Activated CD4-positive, alpha-beta memory T cell treated with anti-CD3 and anti-CD28 coated beads, Interleukin-2, amount 10 ng/mL, durations not matched to agents 7 days and 5 days (primary cell): ENCODE measurements around the gene BSG. TPM values are rescaled to one million over a fixed set of nuclear protein-coding genes. Genes with fewer than 3 reads are reported as not detected.

ENCODE experiments used
- CTCF ChIA-PET: fragments of 350-600 bp; sonication (Branson Sonifier 250); formaldehyde crosslinking; loops from one replicate; lab custom pipeline; 2021; ENCODE audit warnings: antibody characterized with exemption, inconsistent platforms; lab: Charles Lee
- POLR2A ChIA-PET: fragments of 350-600 bp; sonication (Branson Sonifier 250); formaldehyde crosslinking; loops from one replicate; lab custom pipeline; 2021; ENCODE audit warnings: antibody characterized with exemption; lab: Charles Lee
- DNase-seq: peaks from one replicate; pipeline ENCODE4 v3.0.0-alpha.2; 2020
- H3K27ac Mint-ChIP-seq: one replicate; pipeline ENCODE4 v1.8.0; 2021; ENCODE audit warnings: mild to moderate bottlenecking, mixed read lengths
- H3K27me3 Mint-ChIP-seq: one replicate; pipeline ENCODE4 v1.8.0; 2021; ENCODE audit warnings: mixed read lengths
- H3K36me3 Mint-ChIP-seq: one replicate; pipeline ENCODE4 v1.8.0; 2021; ENCODE audit warnings: low read depth, mixed read lengths
- H3K4me1 Mint-ChIP-seq: one replicate; pipeline ENCODE4 v1.8.0; 2021; ENCODE audit warnings: mixed read lengths
- H3K4me3 Mint-ChIP-seq: one replicate; pipeline ENCODE4 v1.8.0; 2021; ENCODE audit warnings: mild to moderate bottlenecking, mixed read lengths
- H3K9me3 Mint-ChIP-seq: one replicate; pipeline ENCODE4 v1.8.0; 2021; ENCODE audit warnings: mixed read lengths
- total RNA-seq, 2 experiments: library from RNA; stranded (reverse); gene quantifications; one replicate each; pipeline ENCODE4 v1.2.3, GENCODE V29; 2021

Gene BSG
- total RNA-seq: 100 to 1,000 TPM; 255 to 257 TPM

DNA sequence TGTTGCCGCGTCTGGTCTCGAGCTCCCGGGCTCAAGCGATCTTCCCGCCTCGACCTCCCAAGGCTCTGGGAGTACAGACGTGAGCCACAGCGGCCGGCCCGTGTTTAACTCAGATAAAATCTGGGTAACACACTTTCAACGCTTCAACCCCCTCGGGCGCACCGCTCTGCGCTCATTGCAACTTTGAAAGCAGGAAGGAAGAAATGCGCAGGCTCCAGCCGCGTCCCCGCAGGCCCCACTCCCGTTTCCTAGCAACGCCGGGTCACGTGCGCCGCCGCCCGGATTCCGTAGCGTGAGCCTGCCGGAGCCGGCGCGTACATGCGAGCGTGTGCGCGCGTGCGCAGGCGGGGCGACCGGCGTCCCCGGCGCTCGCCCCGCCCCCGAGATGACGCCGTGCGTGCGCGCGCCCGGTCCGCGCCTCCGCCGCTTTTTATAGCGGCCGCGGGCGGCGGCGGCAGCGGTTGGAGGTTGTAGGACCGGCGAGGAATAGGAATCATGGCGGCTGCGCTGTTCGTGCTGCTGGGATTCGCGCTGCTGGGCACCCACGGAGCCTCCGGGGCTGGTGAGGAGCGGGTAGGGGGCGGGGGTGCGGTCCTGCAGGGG lies at the start of gene BSG:
Gene BSG, plus strand, starts transcription at position 457 of the 603 bp plus-strand sequence. Its CDS starts 39 bp downstream, at position 496.
- H3K36me3 Mint-ChIP-seq: no peaks in the 10 kb centered on the region
- H3K4me3 Mint-ChIP-seq: peak within 1 kb of the TSS; percentile 84
- no peaks in the 10 kb centered on the region for H3K9me3 Mint-ChIP-seq
- CTCF ChIA-PET: interaction anchor here (0.9 to 2.3 kb wide), 3 partner anchors 42 to 66 kb away, joined by 3 to 7 read pairs (median 3); partner anchors contain the start of gene TPGS1
- peaks cover 47% of the 10 kb centered on the region for H3K4me1 Mint-ChIP-seq
- H3K27me3 Mint-ChIP-seq: no peaks in the 10 kb centered on the region
- peak within 1 kb of the TSS; percentile 96 for H3K27ac Mint-ChIP-seq
- DNase-seq: peak; percentile 99
- POLR2A ChIA-PET: interaction anchor here (0.7 to 2.2 kb wide), 12 partner anchors 12 to 226 kb away, joined by 3 to 12 read pairs (median 4); partner anchors contain the start of genes CDC34, GZMM, RNF126 and TPGS1

DNA sequence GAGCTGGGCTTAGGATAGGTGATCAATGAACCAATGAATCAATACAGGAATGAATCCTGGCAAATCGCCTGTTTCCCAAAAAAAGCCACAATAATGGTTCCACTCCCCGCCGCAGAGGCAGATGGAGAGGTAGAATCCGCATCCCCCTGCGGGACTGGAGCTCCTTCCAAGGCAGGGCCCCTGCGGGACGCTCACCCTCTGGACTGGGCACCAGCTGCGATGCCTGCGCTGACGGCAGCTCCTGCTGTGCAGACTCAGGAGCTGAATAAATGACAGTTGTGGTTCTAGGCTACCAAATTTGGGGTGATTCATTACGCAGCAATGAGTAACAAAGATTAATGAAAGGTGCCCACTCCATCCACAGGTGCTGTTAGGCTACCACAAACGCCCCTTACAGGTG lies 49.7 kb upstream of the BSG start:
- POLR2A ChIA-PET: interaction anchor here (1.2 to 3.0 kb wide), 3 partner anchors 8 to 12 kb away, joined by 3 to 22 read pairs (median 14); partner anchors contain the start of gene CDC34
- Mint-ChIP-seq H3K4me1 (peaks cover 6% of the 10 kb centered on the region), H3K27me3 (peaks cover 4% of the 10 kb centered on the region), H3K27ac (no peak overlapping the region), H3K9me3 (no peaks in the 10 kb centered on the region), H3K36me3 (no peaks in the 10 kb centered on the region), H3K4me3 (no peak overlapping the region)
- no peak for DNase-seq
- CTCF ChIA-PET: interaction anchor here (1.1 to 3.0 kb wide), 2 partner anchors 9 to 12 kb away, joined by 3 to 23 read pairs; partner anchors contain the start of gene CDC34

DNA sequence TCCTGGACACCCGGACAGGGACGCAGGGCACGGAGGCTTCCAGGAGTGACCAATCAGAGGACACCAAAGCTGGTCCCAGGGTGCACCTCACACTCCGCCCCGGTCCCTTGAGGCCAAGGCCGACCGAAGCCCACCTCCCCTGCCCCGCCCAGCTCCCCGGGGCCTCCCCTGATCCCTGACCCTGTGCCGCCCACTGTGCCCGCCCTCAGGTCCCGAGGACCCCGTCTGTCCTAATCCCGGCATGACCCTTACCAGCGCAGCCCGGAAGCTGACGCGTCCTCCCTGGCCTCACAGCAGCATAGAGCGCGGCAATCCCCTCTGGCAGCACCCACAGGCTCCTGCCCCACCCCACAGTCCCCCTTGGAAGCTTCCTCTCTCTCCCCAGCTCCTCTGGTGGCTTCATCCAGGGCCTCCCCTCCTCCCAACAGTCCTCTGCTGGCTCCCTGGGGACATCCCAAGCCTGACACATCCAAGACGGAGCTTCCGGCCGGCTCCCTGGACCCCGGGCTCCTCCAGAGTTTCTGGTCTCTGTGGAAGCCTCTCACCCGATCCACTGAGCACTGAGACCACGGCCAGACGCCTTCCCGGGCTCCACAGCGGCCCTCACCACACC lies 48.2 kb upstream of the BSG start:
- Mint-ChIP-seq H3K36me3 (no peaks in the 10 kb centered on the region), H3K4me1 (peaks cover 6% of the 10 kb centered on the region), H3K27me3 (peaks cover 4% of the 10 kb centered on the region), H3K4me3 (no peak overlapping the region), H3K9me3 (no peaks in the 10 kb centered on the region), H3K27ac (no peak overlapping the region)
- ChIA-PET POLR2A (interaction anchor here (1.4 kb wide), 1 partner anchor 18 kb away, joined by 3 read pairs; no protein-coding TSS in a partner anchor), CTCF (no interaction called here)
- no peak for DNase-seq

DNA sequence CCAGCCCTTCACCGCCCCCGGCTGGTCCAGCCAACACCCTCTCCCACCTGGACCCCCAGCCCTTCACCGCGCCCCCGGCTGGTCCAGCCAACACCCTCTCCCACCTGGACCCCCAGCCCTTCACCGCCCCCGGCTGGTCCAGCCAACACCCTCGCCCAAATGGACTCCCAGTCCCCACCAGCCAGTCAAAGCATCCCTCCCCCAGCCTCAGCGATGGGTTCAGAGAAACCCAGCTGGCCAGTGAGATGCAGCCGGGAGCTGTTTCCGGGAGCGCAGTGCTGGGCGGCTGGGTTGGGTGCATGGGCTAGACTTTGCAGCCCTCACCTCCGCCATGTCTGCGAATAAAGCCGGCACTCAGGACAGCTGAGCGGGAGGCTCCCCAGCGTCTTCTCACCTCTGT lies 47.4 kb upstream of the BSG start:
- DNase-seq: no peak
- H3K36me3 Mint-ChIP-seq: no peaks in the 10 kb centered on the region
- no peak overlapping the region for H3K27ac Mint-ChIP-seq
- H3K4me3 Mint-ChIP-seq: no peak overlapping the region
- peaks cover 4% of the 10 kb centered on the region for H3K27me3 Mint-ChIP-seq
- POLR2A ChIA-PET: interaction anchor here (1.4 kb wide), 2 partner anchors 14 to 19 kb away, joined by 3 read pairs; no protein-coding TSS in a partner anchor
- H3K4me1 Mint-ChIP-seq: peaks cover 6% of the 10 kb centered on the region
- CTCF ChIA-PET: no interaction called here
- no peaks in the 10 kb centered on the region for H3K9me3 Mint-ChIP-seq

DNA sequence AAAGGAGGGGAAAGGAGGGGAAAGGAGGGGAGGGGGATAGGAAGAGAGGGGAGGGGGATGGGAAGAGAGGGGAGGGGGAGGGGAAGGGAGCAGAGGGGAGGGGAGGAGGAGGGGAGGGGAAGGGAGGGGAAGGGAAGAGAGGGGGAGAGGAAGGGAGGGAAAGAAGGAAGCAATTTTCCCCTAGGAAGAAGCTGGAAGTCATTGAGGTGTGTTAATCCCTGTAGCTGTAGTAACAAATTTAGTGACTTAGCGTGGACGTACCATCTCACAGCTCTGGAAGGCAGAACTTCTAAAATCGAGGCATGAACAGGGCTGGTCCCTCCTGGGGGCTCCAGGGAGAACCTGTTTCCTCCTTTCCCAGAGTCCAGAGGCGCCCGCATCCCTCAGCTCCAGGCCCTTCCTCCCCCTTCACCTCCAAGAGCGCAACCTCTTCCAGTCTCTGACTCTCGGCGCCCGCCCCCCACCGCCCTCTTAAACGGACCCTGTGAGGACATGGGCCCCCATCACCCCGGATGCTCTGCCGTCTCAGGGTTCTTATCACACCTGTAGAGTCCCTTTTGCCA lies 46.5 kb upstream of the BSG start:
- Mint-ChIP-seq H3K36me3 (no peaks in the 10 kb centered on the region), H3K27me3 (peaks cover 4% of the 10 kb centered on the region), H3K4me3 (no peak overlapping the region), H3K4me1 (peaks cover 9% of the 10 kb centered on the region), H3K27ac (no peak overlapping the region), H3K9me3 (no peaks in the 10 kb centered on the region)
- POLR2A ChIA-PET: interaction anchor here (1.4 kb wide), 1 partner anchor 15 kb away, joined by 3 read pairs; no protein-coding TSS in a partner anchor
- no peak for DNase-seq
- CTCF ChIA-PET: interaction anchor here (0.8 to 1.2 kb wide), 3 partner anchors 15 to 206 kb away, joined by 3 read pairs; no protein-coding TSS in a partner anchor

GRCh38 chr19:530134-531008 lies 42.0 kb upstream of the BSG start:
- ChIA-PET POLR2A (interaction anchor here (0.6 to 4.7 kb wide), 5 partner anchors 8 to 41 kb away, joined by 3 to 46 read pairs (median 3); partner anchors contain the start of gene GZMM), CTCF (interaction anchor here (0.6 to 6.6 kb wide), 3 partner anchors 19 to 42 kb away, joined by 3 to 59 read pairs (median 25); partner anchors contain the start of genes BSG and TPGS1)
- peak overlapping the region; percentile 72 for H3K27ac Mint-ChIP-seq
- H3K27me3 Mint-ChIP-seq: peaks cover 4% of the 10 kb centered on the region
- H3K9me3 Mint-ChIP-seq: no peaks in the 10 kb centered on the region
- DNase-seq: no peak
- peak overlapping the region; percentile 78 for H3K4me3 Mint-ChIP-seq
- H3K36me3 Mint-ChIP-seq: no peaks in the 10 kb centered on the region
- peaks cover 21% of the 10 kb centered on the region for H3K4me1 Mint-ChIP-seq

DNA sequence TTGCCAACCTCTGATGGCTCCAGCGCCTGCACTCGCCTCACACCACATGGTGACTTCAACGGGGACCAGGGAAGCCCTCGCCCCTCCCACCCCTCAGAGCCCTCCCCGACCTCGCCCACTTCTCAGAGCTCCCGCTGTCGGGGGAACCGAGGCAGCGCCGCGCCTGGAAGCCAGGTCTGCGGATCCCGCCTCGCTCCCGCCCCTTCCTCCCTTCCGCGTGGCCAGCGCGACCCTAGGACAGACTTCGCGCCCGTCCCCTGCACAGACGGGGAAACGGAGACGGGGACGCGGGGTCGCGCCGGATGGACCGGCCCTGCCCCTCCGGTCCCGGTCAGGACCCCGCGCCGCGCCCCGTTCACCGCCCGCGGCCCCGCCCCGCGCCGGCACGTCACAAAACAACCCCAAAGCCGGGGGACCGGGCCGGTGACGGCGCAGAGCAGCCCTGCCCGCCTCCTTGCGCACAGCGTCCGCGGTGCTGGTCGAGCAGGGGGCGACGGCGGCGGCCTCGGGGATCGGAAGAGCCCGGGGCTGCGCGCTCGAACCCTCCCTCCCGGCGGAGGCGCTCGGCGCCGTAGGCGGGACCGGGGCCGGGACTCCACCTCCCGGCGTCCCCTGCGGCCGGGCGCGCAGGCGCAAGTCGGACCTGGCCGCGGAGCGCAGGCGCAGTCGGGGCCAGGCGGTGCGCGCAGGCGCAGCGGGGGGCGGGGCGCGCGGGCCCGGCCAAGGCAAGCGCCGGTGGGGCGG lies 41.2 kb upstream of the BSG start:
- Mint-ChIP-seq H3K27ac (peak overlapping the region; percentile 72), H3K4me3 (peak overlapping the region; percentile 78), H3K9me3 (no peaks in the 10 kb centered on the region), H3K36me3 (peaks cover 2% of the 10 kb centered on the region), H3K4me1 (peaks cover 21% of the 10 kb centered on the region), H3K27me3 (peaks cover 2% of the 10 kb centered on the region)
- POLR2A ChIA-PET: interaction anchor here (0.6 to 4.7 kb wide), 12 partner anchors 9 to 129 kb away, joined by 3 to 46 read pairs (median 5); partner anchors contain the start of genes BSG and GZMM
- DNase-seq: peak; percentile 92
- CTCF ChIA-PET: interaction anchor here (0.6 to 6.6 kb wide), 4 partner anchors 9 to 41 kb away, joined by 3 to 59 read pairs (median 14); partner anchors contain the start of genes BSG and TPGS1

DNA sequence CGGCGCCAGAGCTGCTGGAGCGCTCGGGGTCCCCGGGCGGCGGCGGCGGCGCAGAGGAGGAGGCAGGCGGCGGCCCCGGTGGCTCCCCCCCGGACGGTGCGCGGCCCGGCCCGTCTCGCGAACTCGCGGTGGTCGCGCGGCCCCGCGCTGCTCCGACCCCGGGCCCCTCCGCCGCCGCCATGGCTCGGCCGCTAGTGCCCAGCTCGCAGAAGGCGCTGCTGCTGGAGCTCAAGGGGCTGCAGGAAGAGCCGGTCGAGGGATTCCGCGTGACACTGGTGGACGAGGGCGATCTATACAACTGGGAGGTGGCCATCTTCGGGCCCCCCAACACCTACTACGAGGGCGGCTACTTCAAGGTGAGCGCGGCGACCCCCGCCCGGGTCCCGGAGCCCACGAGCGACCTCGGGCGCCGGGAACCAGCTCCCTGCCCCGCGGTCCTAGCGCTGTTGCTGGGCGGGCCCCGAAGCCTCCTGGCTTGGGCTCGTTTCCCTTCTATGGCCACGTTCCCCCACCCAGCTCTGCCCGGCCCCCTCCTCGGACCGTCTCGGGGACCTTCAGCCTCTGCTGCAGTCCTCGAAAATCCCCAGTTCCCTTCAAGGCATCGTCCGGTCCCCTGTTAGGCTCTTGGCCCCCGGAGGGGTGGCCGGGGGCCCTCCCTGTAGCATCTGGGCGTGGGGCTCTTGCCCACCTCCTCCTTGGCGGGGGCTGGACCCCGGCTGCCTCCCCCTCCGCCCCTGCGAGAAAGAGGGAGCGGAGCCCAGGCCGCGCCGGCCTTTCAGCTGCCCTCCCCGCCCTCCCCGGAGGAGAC lies 40.4 kb upstream of the BSG start, which contains the start of gene CDC34:
Gene CDC34, plus strand, starts transcription at position 8 of the 808 bp plus-strand sequence. Its CDS starts 172 bp downstream, at position 180.
- H3K4me1 Mint-ChIP-seq: peaks cover 21% of the 10 kb centered on the region
- H3K9me3 Mint-ChIP-seq: no peaks in the 10 kb centered on the region
- H3K36me3 Mint-ChIP-seq: peaks cover 5% of the 10 kb centered on the region
- peak; percentile 29 for DNase-seq
- ChIA-PET CTCF (interaction anchor here (0.7 to 6.6 kb wide), 6 partner anchors 10 to 37 kb away, joined by 3 to 59 read pairs (median 4); partner anchors contain the start of gene TPGS1), POLR2A (interaction anchor here (0.6 to 4.7 kb wide), 16 partner anchors 10 to 129 kb away, joined by 3 to 46 read pairs (median 4); partner anchors contain the start of genes BSG and GZMM)
- peak within 1 kb of the TSS; percentile 78 for H3K4me3 Mint-ChIP-seq
- no peaks in the 10 kb centered on the region for H3K27me3 Mint-ChIP-seq
- H3K27ac Mint-ChIP-seq: peak within 1 kb of the TSS; percentile 78

DNA sequence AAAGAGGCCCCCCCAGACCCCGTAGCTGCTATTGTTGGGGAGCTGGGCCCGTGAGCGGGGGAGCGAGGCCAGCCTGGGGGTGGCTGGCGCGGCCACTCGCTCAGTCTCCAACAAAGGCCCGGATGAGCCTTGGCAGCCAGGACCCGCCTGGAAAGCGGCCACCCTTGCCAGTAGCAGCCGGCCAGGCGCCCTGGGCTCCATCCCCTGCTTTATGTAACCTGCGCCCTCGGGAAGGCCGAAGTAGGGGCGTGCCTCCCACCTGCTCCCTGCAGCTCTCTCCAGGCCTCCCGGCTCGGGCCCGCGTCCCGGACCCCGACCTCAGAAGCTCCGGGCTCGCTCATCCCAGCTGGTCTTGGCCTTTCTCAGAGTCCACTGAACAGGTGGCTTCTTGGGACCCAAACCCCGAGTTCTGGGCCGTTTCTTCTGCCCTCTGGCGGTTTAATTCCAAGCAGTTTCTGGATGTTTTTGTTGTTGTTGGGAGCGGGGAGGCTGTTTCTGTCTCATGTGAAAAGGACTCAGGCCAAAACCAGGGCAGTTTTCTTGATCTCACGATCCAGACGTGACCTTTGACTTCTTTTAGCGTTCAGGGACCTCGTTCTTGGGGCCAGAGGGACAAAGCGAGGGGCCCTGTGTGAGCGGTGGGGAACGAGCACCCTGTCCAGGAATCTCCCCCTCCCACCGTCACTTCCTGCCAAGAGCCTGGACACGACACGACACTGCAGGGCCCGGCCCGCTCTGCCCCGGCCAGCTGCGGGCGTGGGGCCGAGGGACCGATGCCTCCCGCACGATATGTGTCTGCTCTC lies 39.6 kb upstream of the BSG start:
- Mint-ChIP-seq H3K27me3 (no peaks in the 10 kb centered on the region), H3K36me3 (peaks cover 6% of the 10 kb centered on the region), H3K4me3 (peak overlapping the region; percentile 75), H3K9me3 (no peaks in the 10 kb centered on the region), H3K27ac (peak overlapping the region; percentile 78), H3K4me1 (peaks cover 21% of the 10 kb centered on the region)
- POLR2A ChIA-PET: interaction anchor here (0.8 to 4.7 kb wide), 13 partner anchors 11 to 79 kb away, joined by 3 to 46 read pairs (median 3); partner anchors contain the start of gene GZMM
- CTCF ChIA-PET: interaction anchor here (0.7 to 6.6 kb wide), 7 partner anchors 10 to 37 kb away, joined by 3 to 59 read pairs (median 3); partner anchors contain the start of gene TPGS1
- peak; percentile 56 for DNase-seq
